ENCODE results near the gene UBC. TPM values are rescaled to one million over a fixed set of nuclear protein-coding genes. Genes with fewer than 3 reads are reported as not detected.

The UBC gene
- total and polyA plus RNA-seq, 9 of the 15 experiments (the other 6 are each of a cell fraction or from before 2014, with no cell fraction given): 533 to 1,153 (median 813) TPM

DNA sequence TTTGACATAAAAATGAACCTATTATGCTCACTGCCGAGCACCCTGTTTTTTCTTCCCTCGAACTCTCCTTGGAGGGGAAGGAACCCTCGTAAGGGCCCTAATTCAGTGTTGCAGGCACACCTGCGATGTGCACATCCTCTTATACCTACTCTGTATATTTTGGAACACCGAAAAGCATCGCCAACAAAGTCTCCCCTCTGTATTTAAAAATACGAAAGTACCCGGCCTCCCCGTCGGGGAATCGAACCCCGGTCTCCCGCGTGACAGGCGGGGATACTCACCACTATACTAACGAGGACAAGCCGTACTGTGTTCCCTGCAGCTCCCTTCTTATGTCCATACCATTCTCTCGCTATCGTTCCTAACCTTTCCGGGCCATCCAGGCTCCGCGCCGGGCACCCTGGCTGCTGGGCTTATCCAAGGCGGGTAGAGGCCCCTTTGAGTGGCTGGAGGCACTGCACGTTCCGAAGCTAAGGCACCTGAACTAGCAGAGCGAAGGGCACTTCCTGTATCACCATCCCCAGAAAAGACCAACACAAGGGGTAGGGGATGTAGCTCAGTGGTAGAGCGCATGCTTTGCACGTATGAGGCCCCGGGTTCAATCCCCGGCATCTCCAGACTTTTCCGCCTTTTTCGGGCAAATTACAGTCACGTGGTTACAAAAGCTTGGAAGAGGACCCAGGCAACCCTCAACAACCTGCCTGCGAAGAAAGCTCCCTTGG is 25.1 kb upstream of the UBC start (continued):
- TF ChIP-seq, protein P1, sequence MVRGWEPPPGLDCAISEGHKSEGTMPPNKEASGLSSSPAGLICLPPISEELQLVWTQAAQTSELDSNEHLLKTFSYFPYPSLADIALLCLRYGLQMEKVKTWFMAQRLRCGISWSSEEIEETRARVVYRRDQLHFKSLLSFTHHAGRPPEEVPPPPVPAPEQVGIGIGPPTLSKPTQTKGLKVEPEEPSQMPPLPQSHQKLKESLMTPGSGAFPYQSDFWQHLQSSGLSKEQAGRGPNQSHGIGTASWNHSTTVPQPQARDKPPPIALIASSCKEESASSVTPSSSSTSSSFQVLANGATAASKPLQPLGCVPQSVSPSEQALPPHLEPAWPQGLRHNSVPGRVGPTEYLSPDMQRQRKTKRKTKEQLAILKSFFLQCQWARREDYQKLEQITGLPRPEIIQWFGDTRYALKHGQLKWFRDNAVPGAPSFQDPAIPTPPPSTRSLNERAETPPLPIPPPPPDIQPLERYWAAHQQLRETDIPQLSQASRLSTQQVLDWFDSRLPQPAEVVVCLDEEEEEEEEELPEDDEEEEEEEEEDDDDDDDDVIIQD (CRISPR knock-in tag; IDR thresholded peaks at IDR 0.05): no peak
- TF ChIP-seq BRCA1 (IDR thresholded peaks at IDR 0.05) (no peak), BRCA1 (CRISPR knock-in tag; IDR thresholded peaks at IDR 0.05) (no peak), TFAM (CRISPR knock-in tag; conservative IDR thresholded peaks at IDR 0.05) (no peak), HDAC8 (tag; IDR thresholded peaks at IDR 0.05) (peak; percentile 78; the same call in 1 of the 2 replicates), RNF219 (CRISPR knock-in tag; IDR thresholded peaks at IDR 0.05) (no peak), EGR1 (conservative IDR thresholded peaks at IDR 0.05) (no peak; the same call in 1 of the 2 replicates), ZBTB34 (CRISPR knock-in tag; IDR thresholded peaks at IDR 0.05) (no peak), FOXK2 (conservative IDR thresholded peaks at IDR 0.05 in 1 of 2, IDR thresholded peaks at IDR 0.05 in 1 of 2; ENCODE audit: low read depth in 2 of 2) (peak in 1 of 2 experiments; percentile 59; a peak in 3 of 4 replicates), KLF6 (CRISPR knock-in tag; IDR thresholded peaks at IDR 0.05; ENCODE audit: borderline replicate concordance) (no peak), NR2C2 (CRISPR knock-in tag; IDR thresholded peaks at IDR 0.05) (peak; percentile 80), NR2C2 (tag; IDR thresholded peaks at IDR 0.05) (no peak), SLC30A9 (CRISPR knock-in tag; IDR thresholded peaks at IDR 0.05) (no peak)
- TF ChIP-seq, protein P2, sequence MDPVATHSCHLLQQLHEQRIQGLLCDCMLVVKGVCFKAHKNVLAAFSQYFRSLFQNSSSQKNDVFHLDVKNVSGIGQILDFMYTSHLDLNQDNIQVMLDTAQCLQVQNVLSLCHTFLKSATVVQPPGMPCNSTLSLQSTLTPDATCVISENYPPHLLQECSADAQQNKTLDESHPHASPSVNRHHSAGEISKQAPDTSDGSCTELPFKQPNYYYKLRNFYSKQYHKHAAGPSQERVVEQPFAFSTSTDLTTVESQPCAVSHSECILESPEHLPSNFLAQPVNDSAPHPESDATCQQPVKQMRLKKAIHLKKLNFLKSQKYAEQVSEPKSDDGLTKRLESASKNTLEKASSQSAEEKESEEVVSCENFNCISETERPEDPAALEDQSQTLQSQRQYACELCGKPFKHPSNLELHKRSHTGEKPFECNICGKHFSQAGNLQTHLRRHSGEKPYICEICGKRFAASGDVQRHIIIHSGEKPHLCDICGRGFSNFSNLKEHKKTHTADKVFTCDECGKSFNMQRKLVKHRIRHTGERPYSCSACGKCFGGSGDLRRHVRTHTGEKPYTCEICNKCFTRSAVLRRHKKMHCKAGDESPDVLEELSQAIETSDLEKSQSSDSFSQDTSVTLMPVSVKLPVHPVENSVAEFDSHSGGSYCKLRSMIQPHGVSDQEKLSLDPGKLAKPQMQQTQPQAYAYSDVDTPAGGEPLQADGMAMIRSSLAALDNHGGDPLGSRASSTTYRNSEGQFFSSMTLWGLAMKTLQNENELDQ (CRISPR knock-in tag; IDR thresholded peaks at IDR 0.05; ENCODE audit: borderline replicate concordance): no peak; the same call in 1 of the 2 replicates
- TF ChIP-seq, protein P3, sequence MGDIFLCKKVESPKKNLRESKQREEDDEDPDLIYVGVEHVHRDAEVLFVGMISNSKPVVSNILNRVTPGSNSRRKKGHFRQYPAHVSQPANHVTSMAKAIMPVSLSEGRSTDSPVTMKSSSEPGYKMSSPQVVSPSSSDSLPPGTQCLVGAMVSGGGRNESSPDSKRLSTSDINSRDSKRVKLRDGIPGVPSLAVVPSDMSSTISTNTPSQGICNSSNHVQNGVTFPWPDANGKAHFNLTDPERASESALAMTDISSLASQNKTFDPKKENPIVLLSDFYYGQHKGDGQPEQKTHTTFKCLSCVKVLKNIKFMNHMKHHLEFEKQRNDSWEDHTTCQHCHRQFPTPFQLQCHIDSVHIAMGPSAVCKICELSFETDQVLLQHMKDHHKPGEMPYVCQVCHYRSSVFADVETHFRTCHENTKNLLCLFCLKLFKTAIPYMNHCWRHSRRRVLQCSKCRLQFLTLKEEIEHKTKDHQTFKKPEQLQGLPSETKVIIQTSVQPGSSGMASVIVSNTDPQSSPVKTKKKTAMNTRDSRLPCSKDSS (IDR thresholded peaks at IDR 0.05; ENCODE audit: low read depth, partially characterized antibody): no peak
- TF ChIP-seq, protein P4, sequence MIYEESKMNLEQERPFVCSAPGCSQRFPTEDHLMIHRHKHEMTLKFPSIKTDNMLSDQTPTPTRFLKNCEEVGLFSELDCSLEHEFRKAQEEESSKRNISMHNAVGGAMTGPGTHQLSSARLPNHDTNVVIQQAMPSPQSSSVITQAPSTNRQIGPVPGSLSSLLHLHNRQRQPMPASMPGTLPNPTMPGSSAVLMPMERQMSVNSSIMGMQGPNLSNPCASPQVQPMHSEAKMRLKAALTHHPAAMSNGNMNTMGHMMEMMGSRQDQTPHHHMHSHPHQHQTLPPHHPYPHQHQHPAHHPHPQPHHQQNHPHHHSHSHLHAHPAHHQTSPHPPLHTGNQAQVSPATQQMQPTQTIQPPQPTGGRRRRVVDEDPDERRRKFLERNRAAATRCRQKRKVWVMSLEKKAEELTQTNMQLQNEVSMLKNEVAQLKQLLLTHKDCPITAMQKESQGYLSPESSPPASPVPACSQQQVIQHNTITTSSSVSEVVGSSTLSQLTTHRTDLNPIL (CRISPR knock-in tag; IDR thresholded peaks at IDR 0.05): no peak

Measured in K562 (cell line).